NCI-H1694 (cell line): Measurements from ENCODE around the gene RTKN2.
"Not testable (repeated sequence)": the region's sequence is repeated elsewhere in the genome, so short reads cannot be mapped to it uniquely, and the experiment has no call there.

ENCODE experiments used
- DNase-seq: peaks from one replicate; lab custom pipeline; 2025; lab: John Stamatoyannopoulos, UW

Gene RTKN2

GRCh38 chr10:62259456-62259855 is 9.2 kb downstream of the RTKN2 start:
- no peak for DNase-seq

- no peak for DNase-seq
Measured at GRCh38 chr10:62258926-62259325, 9.7 kb downstream of the RTKN2 start.

GRCh38 chr10:62253704-62254103 is 14.9 kb downstream of the RTKN2 start:
- DNase-seq = no peak

- DNase-seq = no peak
Measured at GRCh38 chr10:62252051-62252450, 16.6 kb downstream of the RTKN2 start.

- DNase-seq = no peak
Measured at GRCh38 chr10:62250594-62251198, 17.9 kb downstream of the RTKN2 start.

- no peak for DNase-seq
Measured at GRCh38 chr10:62249957-62250356, 18.7 kb downstream of the RTKN2 start.

- peak; percentile 1 for DNase-seq
Measured at GRCh38 chr10:62248465-62248864, 20.2 kb downstream of the RTKN2 start.

GRCh38 chr10:62244785-62245467 is 23.7 kb downstream of the RTKN2 start:
- DNase-seq = peak; percentile 46

- no peak for DNase-seq
Measured at GRCh38 chr10:62244088-62244487, 24.6 kb downstream of the RTKN2 start.

GRCh38 chr10:62243647-62243997 is 25.0 kb downstream of the RTKN2 start:
- no peak for DNase-seq

GRCh38 chr10:62242965-62243646 is 25.5 kb downstream of the RTKN2 start:
- DNase-seq = not testable (repeated sequence)

- DNase-seq = not testable (repeated sequence)
Measured at GRCh38 chr10:62241521-62241920, 27.1 kb downstream of the RTKN2 start.

- DNase-seq = no peak
Measured at GRCh38 chr10:62239994-62240393, 28.6 kb downstream of the RTKN2 start.

- no peak for DNase-seq
Measured at GRCh38 chr10:62238880-62239279, 29.8 kb downstream of the RTKN2 start.

- DNase-seq = no peak
Measured at GRCh38 chr10:62237966-62238365, 30.7 kb downstream of the RTKN2 start.

GRCh38 chr10:62237506-62237905 is 31.1 kb downstream of the RTKN2 start:
- no peak for DNase-seq

GRCh38 chr10:62234077-62234605 is 34.5 kb downstream of the RTKN2 start:
- DNase-seq = no peak

GRCh38 chr10:62233356-62234076 is 35.1 kb downstream of the RTKN2 start:
- no peak for DNase-seq

- DNase-seq = no peak
Measured at GRCh38 chr10:62231805-62232204, 36.8 kb downstream of the RTKN2 start.

- no peak for DNase-seq
Measured at GRCh38 chr10:62231371-62231770, 37.3 kb downstream of the RTKN2 start.

GRCh38 chr10:62230344-62231121 is 38.1 kb downstream of the RTKN2 start:
- DNase-seq = no peak

- no peak for DNase-seq
Measured at GRCh38 chr10:62225362-62225761, 43.3 kb downstream of the RTKN2 start.
